ENCODE measurements around the gene CDK5RAP3. TPM values are rescaled to one million over a fixed set of nuclear protein-coding genes. Genes with fewer than 3 reads are reported as not detected.

CDK5RAP3 gene
- total RNA-seq, 1 donor from 2014 or later: 52.3 TPM

GRCh38 chr17:47975189-47975822 is 4.4 kb downstream of the CDK5RAP3 start:
- H3K36me3 ChIP-seq: peaks cover 57 to 70% of the 10 kb centered on the region in 2 donors
- no peak for DNase-seq (ENCODE audit: low spot score in 2 of 2)
- intact Hi-C loops (cut with DNase I): no loop called here
- no peak overlapping the region for H3K27ac ChIP-seq
- no peaks in the 10 kb centered on the region for H3K9me3 ChIP-seq
- no peak for TF ChIP-seq CTCF (IDR thresholded peaks at IDR 0.05)
- no peak overlapping the region for H3K4me3 ChIP-seq
- H3K4me1 ChIP-seq: peaks cover 3 to 12% of the 10 kb centered on the region in 2 donors
- no peaks in the 10 kb centered on the region for H3K27me3 ChIP-seq

DNA sequence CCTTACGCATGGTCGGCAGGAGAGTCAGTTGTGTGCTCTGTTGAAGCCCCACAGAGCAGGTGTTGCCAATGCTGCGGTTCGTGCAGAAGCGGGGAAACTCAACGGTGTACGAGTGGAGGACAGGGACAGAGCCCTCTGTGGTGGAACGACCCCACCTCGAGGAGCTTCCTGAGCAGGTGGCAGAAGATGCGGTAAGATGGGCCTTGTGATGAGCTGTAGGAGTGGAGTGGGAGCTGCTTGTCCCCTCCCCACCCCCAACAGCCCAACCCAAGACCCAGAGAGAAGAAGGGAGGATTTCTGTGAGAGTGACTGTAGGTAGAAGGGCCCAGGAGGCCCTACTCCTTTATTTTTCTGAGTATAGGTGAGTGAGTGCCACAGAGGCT is 4.9 kb downstream of the CDK5RAP3 start:
- Histone ChIP-seq H3K9me3 (no peaks in the 10 kb centered on the region), H3K4me3 (no peak overlapping the region), H3K27ac (no peak overlapping the region), H3K27me3 (no peaks in the 10 kb centered on the region), H3K36me3 (peaks cover 62 to 75% of the 10 kb centered on the region in 2 donors), H3K4me1 (peaks cover 3 to 10% of the 10 kb centered on the region in 2 donors)
- intact Hi-C loops (cut with DNase I): no loop called here
- TF ChIP-seq CTCF (IDR thresholded peaks at IDR 0.05): no peak
- no peak for DNase-seq (ENCODE audit: low spot score in 2 of 2)

DNA sequence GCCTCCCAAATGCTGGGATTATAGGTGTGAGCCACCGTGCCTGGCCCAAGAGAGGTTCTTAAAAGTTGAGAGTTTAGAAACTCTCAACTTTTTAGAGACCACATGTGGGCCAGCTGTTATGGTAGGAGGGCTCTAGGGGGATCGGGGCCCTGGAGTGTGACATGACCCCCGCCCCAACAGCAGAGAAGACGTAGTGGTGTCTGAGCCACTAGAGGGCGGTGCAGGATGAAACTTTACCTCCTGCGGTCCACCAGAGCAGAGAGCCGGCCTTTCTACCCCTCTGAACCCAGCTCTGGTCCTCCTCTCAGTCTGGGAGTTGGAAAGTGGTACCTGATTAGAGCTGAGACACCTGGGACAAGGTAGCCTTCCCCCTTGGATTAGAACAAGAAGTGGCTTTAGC is 7.4 kb downstream of the CDK5RAP3 start:
- no peak for DNase-seq (ENCODE audit: low spot score in 2 of 2)
- H3K4me3 ChIP-seq: no peak overlapping the region
- H3K27me3 ChIP-seq: no peaks in the 10 kb centered on the region
- no peaks in the 10 kb centered on the region for H3K9me3 ChIP-seq
- peak; percentile 39 to 71 (median 62) for TF ChIP-seq CTCF (IDR thresholded peaks at IDR 0.05)
- peaks cover 75 to 94% of the 10 kb centered on the region in 2 donors for H3K36me3 ChIP-seq
- intact Hi-C loops (cut with DNase I): loop anchor here (1.0 to 2.0 kb wide), 2 partner anchors 40 to 152 kb away; no protein-coding TSS in a partner anchor
- no peaks in the 10 kb centered on the region for H3K4me1 ChIP-seq
- H3K27ac ChIP-seq: no peak overlapping the region

DNA sequence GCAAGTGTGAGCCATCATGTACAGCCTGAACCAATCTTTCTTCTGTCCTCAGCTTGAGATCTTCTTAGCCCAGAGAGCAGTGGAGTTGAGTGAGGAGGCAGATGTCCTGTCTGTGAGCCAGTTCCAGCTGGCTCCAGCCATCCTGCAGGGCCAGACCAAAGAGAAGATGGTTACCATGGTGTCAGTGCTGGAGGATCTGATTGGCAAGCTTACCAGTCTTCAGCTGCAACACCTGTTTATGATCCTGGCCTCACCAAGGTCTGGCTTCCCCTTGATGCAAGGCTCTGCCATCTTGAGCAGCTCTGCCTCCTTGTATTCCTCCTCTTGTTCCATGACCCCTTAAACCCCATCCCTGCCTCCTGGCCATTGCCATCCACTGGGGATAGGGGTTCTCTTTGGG is 9.6 kb downstream of the CDK5RAP3 start:
- Histone ChIP-seq H3K9me3 (no peaks in the 10 kb centered on the region), H3K27ac (no peak overlapping the region), H3K4me3 (no peak overlapping the region), H3K36me3 (peaks cover 61 to 72% of the 10 kb centered on the region in 2 donors), H3K4me1 (no peaks in the 10 kb centered on the region), H3K27me3 (no peaks in the 10 kb centered on the region)
- TF ChIP-seq CTCF (IDR thresholded peaks at IDR 0.05): no peak
- DNase-seq (ENCODE audit: low spot score in 2 of 2): no peak
- intact Hi-C loops (cut with DNase I): no loop called here

GRCh38 chr17:47981462-47981861 is 10.5 kb downstream of the CDK5RAP3 start:
- intact Hi-C loops (cut with DNase I): no loop called here
- no peaks in the 10 kb centered on the region for H3K9me3 ChIP-seq
- no peak for TF ChIP-seq CTCF (IDR thresholded peaks at IDR 0.05)

More at GRCh38 chr17:47981462-47981861, 10.5 kb downstream of the CDK5RAP3 start:
- no peak overlapping the region for H3K4me3 ChIP-seq
- H3K27me3 ChIP-seq: no peaks in the 10 kb centered on the region
- no peaks in the 10 kb centered on the region for H3K4me1 ChIP-seq
- H3K36me3 ChIP-seq: peaks cover 54 to 63% of the 10 kb centered on the region in 2 donors
- H3K27ac ChIP-seq: no peak overlapping the region
- DNase-seq (ENCODE audit: low spot score in 2 of 2): no peak

Measured in ascending aorta (tissue), 2 donors.